ENCODE results near the gene UNK. TPM values are rescaled to one million over a fixed set of nuclear protein-coding genes. Genes with fewer than 3 reads are reported as not detected.

The UNK gene
- total RNA-seq, 6 experiments from 2014 or later: 5.8 to 29.2 (median 11.1) TPM

- Histone ChIP-seq H3K4me1 (peaks cover 0 to 60% (median 23%) of the 10 kb centered on the region in 4 donors), H3K27ac (peak overlapping the region; percentile 87 to 100 (median 97)), H3K27me3 (no peaks in the 10 kb centered on the region), H3K36me3 (peaks cover 4 to 32% (median 16%) of the 10 kb centered on the region in 4 donors), H3K9me3 (no peaks in the 10 kb centered on the region), H3K4me3 (peak overlapping the region in 2 of 3 donors; percentile 64 to 68)
- ATAC-seq (peak in 1 of 4 donors; percentile 1), DNase-seq (no peak)
- whole genome bisulfite sequencing (ENCODE audit: insufficient coverage, low coverage, low lambda C conversion rate, missing lambda C conversion rate): 60% methylated on average over 7 of the region's 7 CpGs
- TF ChIP-seq, protein P1, sequence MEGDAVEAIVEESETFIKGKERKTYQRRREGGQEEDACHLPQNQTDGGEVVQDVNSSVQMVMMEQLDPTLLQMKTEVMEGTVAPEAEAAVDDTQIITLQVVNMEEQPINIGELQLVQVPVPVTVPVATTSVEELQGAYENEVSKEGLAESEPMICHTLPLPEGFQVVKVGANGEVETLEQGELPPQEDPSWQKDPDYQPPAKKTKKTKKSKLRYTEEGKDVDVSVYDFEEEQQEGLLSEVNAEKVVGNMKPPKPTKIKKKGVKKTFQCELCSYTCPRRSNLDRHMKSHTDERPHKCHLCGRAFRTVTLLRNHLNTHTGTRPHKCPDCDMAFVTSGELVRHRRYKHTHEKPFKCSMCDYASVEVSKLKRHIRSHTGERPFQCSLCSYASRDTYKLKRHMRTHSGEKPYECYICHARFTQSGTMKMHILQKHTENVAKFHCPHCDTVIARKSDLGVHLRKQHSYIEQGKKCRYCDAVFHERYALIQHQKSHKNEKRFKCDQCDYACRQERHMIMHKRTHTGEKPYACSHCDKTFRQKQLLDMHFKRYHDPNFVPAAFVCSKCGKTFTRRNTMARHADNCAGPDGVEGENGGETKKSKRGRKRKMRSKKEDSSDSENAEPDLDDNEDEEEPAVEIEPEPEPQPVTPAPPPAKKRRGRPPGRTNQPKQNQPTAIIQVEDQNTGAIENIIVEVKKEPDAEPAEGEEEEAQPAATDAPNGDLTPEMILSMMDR (IDR thresholded peaks at IDR 0.05): no peak
- TF ChIP-seq POLR2A (IDR thresholded peaks at IDR 0.05): no peak
- intact Hi-C loops (cut with DNase I): no loop called here
Observed at GRCh38 chr17:75853433-75853832, 68.8 kb downstream of the UNK start.

- intact Hi-C loops (cut with DNase I): no loop called here
- ATAC-seq (peak in 3 of 4 donors; percentile 9 to 32 (median 26)), DNase-seq (peak in 2 of 3 donors; percentile 45 to 54)
- H3K36me3 ChIP-seq: peaks cover 2 to 24% (median 13%) of the 10 kb centered on the region in 4 donors
- peak overlapping the region; percentile 87 to 100 (median 97) for H3K27ac ChIP-seq
- H3K4me1 ChIP-seq: peaks cover 0 to 55% (median 23%) of the 10 kb centered on the region in 4 donors
- no peaks in the 10 kb centered on the region for H3K27me3 ChIP-seq
- WGBS (ENCODE audit: insufficient coverage, low coverage, low lambda C conversion rate, missing lambda C conversion rate): 13% methylated on average over 7 of the region's 7 CpGs
- TF ChIP-seq, protein P1 (IDR thresholded peaks at IDR 0.05): no peak
- peak; percentile 60 for TF ChIP-seq POLR2A (IDR thresholded peaks at IDR 0.05)
- H3K4me3 ChIP-seq: peak overlapping the region; percentile 64 to 98 (median 68)
- no peaks in the 10 kb centered on the region for H3K9me3 ChIP-seq
Observed at GRCh38 chr17:75854101-75854748, 69.6 kb downstream of the UNK start.

DNA sequence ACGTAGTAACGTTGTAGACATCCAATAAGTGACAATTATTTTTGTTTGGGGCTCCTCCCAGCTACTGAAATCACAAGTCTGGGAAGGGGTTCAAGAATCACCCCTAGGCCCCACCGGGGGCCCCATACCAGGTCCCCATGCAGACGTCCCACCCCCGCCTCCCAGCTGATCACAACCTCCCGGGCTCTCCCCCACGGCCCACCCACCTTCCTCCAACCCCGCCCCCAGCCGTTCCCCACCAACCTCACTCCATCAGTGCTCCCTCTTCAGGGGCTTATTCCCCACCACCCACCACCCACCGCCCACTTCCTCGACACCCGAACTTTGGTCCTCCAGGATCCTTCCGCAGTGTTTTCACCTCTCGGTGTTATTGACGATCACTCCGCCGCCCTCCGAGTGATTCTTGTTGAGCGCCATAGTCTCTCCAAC is 70.3 kb downstream of the UNK start:
- TF ChIP-seq, protein P1 (IDR thresholded peaks at IDR 0.05): no peak
- no peak for TF ChIP-seq POLR2A (IDR thresholded peaks at IDR 0.05)
- H3K27ac ChIP-seq: peak overlapping the region; percentile 87 to 100 (median 97)
- ATAC-seq (peak; percentile 2 to 23 (median 4)), DNase-seq (peak in 2 of 3 donors; percentile 67 to 70)
- intact Hi-C loops (cut with DNase I): no loop called here
- H3K9me3 ChIP-seq: no peaks in the 10 kb centered on the region
- peaks cover 0 to 17% (median 9%) of the 10 kb centered on the region in 4 donors for H3K36me3 ChIP-seq
- peak overlapping the region; percentile 64 to 98 (median 68) for H3K4me3 ChIP-seq
- peaks cover 0 to 49% (median 23%) of the 10 kb centered on the region in 4 donors for H3K4me1 ChIP-seq
- no peaks in the 10 kb centered on the region for H3K27me3 ChIP-seq
- 0% methylated on average over 18 of the region's 19 CpGs for WGBS (ENCODE audit: insufficient coverage, low coverage, low lambda C conversion rate, missing lambda C conversion rate)

- peaks cover 0 to 44% (median 23%) of the 10 kb centered on the region in 4 donors for H3K4me1 ChIP-seq
- peak within 1 kb of the TSS; percentile 77 to 98 (median 81) for H3K4me3 ChIP-seq
- no peaks in the 10 kb centered on the region for H3K27me3 ChIP-seq
- H3K27ac ChIP-seq: peak within 1 kb of the TSS; percentile 97 to 100 (median 99)
- WGBS (ENCODE audit: insufficient coverage, low coverage, low lambda C conversion rate, missing lambda C conversion rate): under 1% methylated on average over 13 of the region's 58 CpGs
- TF ChIP-seq, protein P1 (IDR thresholded peaks at IDR 0.05): peak in 3 of 4 donors; percentile 33 to 41 (median 37)
- TF ChIP-seq POLR2A (IDR thresholded peaks at IDR 0.05): peak; percentile 96
- intact Hi-C loops (cut with DNase I): no loop called here
- peak; percentile 82 to 91 (median 89) for ATAC-seq
- peak; percentile 97 to 98 (median 97) for DNase-seq
- no peaks in the 10 kb centered on the region for H3K9me3 ChIP-seq
- peaks cover 0 to 11% (median 6%) of the 10 kb centered on the region in 4 donors for H3K36me3 ChIP-seq
Observed at GRCh38 chr17:75855310-75856061, 70.9 kb downstream of the UNK start, which contains the start of gene WBP2. Gene WBP2 (minus strand): TSS chr17:75855335. CDS start chr17:75855297, 38 bp downstream.

All from right lobe of liver (tissue), 6 donors.